Fibroblast of skin of left biceps (primary cell): ENCODE measurements around the gene ZFAND2B.

Source experiments
- DNase-seq, 2 experiments: peaks; one replicate each; pipeline ENCODE4 v3.0.0-alpha.2; 2013; ENCODE audit warnings: low read depth in 2 of 2

The ZFAND2B gene

DNA sequence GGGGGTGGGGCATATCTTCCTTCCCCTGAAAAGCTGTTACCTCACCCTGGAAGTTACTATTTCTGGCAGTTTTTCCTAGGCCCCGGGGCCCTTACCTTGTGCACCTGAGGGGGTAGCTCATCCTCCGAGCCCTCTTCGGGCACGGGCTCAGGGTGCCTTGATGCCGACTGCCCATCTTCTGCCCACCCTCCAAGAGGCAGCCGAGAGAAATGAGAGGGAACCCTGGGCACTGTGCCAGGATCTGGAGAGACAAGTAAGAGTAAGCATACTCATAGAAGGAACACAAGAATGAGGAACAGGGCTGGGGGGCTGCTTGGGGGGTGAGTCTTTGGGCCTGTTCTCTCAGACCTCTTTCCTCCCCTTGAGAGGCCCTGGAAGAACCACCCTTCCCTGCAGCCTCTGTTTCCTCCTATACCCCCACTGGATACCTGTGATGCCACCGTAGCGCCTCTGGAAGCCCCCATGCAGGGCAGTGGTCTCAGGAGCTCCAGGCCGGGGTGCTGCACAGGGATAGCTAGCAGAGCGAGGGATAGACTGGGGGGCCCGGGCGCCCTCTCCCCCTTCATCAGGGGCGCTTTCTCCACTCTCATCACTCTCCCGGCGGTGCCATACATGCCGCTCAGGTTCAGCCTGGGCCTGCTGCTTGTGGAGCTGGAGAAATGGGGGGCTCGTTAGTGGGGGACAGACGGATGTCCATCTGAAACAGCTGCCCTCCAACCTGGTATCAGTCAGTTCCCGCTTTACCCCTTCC lies 14.2 kb downstream of the ZFAND2B start:
- no peak for DNase-seq

DNA sequence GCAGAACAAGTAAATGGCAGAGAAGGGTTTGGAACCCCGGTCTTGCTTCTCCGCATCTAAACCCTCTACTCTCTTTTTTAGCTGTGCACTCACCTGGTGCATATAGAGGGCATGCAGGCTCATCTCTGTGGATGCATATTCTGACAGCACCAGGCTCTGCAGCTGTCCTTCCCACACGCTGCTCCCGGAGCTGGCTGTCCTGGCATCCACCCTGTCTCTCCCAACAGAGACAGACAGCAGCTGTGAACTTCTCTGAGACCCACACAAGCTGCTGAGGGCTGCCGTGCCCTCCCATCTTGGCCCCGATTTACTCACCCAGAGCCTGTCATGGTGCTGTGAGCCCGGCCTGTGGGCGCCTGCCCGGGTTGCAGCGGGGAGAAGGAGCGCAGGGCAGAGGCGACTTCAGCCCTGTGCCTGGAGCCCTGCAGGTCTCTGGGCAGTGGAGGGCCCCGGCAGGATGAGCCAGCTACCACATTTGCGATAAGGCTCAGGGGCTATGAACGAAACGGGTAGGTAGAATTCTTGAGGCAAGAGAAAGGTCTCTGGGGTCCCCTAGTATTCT lies 15.5 kb downstream of the ZFAND2B start:
- DNase-seq = no peak

DNA sequence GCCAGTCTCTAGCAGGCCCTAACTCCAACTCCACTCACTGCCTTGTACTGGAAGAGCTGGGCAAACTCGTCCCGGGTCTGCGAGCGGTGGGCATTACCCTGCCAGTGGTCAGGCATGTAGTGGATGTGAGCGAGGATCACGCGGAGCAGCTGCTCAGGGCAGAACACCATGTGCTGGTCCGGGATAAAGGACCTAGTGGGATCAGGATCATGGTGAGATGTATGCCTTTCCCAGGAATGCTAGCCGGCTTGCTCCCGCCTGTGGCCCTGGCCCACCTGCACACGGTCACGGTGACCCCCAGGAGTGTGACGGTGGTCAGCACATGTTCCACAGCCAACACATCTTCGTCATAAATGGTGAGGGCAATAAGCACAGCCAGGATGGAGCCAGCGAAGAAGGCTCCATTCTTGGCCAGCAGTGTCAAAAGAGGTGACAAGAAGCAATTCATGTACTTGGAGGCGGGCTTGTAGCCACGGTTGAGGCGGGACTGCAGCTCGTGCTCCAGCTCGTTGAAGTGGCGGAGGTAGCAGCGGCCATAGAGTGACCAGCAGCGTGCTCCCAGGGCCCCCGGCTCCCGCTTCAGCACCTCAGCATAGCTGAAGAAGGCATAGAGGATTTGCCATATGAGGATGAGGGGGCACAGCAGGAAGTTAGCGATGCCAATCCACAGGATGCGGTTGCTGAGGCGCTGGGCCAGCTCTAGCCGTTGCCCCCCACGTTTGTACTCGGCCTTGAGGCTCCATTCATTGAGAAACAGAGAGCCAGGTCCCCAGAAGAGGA lies 17.4 kb downstream of the ZFAND2B start:
- DNase-seq = no peak

GRCh38 chr2:219225350-219225749 lies 18.8 kb downstream of the ZFAND2B start:
- no peak for DNase-seq

DNA sequence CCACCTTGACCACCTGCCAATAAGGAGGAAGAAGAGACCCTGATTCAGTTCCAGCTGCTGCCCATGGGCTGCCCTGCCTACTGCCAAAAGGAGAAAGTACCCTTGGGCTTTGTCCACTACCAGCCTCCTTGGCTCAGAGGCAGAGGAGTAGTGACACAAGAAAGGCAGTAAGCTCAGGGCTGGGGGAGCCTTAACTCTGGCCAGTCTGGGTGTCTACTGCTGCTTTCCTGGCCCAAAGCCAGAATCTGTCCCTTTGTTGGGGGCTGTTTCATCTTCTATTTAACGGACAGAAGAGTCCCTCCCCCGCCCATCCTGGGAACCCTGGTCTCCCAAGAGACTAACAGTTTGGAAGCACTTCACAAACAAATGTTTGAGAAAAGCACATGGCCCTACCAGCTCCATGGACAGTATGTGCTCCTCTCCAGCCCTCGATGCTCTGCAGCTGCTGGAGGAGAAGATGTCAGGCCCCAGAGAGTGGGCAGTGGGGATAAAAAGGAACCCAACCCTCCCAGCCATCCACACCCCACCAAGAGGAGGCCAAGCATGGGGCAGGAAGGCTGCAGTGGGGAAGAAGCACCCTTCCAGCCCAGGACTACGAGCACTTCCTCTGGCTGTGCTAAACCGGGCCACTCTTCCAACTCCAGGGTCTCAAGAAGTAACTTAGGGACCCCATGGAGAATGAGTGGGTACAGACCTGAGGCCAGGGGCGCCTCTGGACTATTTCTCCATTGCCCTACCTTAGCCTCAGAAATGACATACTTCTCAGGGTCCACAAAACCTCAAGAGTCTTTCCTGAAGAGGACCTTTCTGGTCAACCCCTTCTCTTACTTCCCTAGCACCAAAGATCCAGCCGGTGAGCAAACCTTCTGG lies 21.7 kb downstream of the ZFAND2B start:
- DNase-seq = no peak

DNA sequence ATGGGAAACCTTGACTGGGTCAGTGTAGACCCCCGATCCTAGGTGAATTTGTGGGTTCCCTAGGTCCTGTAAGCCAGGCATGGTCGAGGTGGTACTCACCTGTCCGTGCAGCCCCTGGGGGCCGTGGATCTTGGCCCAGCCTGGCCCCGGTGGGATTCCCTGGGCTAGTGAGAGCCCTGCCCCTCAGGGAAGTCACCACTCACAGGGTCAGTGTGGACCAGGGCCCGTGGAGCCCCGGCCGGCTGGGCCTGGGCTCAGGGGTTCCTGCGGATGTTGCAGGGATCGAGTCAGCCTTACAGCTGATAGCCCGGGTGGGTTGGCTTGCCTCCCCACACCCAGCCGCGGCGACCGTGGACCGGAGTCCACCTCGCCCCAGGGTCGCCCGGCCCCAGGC lies 22.3 kb downstream of the ZFAND2B start:
- no peak for DNase-seq

- DNase-seq = peak; percentile 93 to 95
Measured at GRCh38 chr2:219229305-219230058, 22.9 kb downstream of the ZFAND2B start, which contains the start of the genes ANKZF1 and ATG9A. ANKZF1 (plus strand) TSS chr2:219229806; CDS start chr2:219230258, 452 bp downstream. ATG9A (minus strand) TSS chr2:219229636; CDS start chr2:219228024, 1,612 bp downstream.

DNA sequence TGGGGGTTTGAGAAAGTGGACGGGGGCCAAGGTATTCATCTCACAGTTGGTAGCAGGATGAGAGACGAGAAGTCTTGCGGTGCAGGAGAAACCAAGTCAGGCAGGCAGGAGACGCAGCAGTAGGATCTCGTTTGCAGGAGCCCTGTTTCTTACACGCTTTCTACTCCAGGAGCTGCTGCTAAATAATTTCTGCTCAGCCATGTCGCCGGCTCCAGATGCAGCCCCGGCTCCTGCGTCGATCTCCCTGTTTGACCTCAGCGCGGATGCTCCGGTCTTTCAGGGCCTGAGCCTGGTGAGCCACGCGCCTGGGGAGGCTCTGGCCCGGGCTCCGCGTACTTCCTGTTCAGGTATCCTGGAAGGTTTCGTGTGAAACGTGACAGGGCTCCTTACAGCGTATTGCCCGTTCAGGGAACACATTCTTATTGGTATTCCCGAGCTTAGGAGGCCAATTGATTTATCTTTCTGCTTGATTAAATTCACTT lies 23.5 kb downstream of the ZFAND2B start:
- no peak for DNase-seq

DNA sequence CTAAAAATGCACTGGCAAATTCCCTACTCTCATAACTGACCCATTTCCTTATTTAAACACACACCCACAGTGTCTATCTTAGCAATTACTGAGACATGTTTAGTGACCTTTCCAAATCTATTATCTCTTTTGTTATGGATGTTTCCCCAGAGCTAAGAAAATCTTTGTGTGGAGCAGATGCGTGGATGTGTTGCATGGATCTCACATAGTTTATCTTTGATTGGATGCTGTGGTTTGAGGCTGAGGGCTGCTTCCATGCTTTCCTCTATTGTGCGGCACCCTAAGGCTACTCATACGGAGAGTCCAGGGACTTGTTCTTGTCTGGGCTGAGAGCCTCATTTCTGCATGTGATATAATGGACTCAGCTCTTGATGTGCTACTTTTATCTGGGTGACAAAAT lies 27.7 kb downstream of the ZFAND2B start:
- no peak for DNase-seq

DNA sequence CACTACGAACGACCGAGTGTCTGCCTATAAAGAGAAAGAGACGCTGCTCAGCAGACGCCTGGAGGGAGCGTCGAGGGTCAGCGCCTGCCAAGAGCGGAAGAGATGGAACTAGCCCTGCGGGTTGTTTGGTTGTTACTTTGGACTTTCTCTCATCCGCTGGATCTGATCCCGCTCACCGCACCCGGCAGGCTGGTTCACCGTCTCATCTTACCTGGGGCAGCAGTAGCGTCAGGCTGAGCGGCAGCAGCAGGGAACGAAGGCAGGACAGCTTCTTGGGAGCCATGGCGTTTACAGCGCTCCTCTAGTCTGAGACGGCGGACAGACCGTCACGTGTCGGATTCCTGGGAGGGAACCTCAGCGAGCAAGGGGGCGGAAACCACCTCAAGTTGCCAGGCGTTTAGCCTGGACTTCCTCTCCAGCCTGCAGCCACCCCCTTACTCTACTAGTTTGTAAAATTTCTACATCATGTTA lies 36.7 kb downstream of the ZFAND2B start:
- no peak for DNase-seq

- no peak for DNase-seq
Measured at GRCh38 chr2:219244789-219245147, 38.2 kb downstream of the ZFAND2B start.

DNA sequence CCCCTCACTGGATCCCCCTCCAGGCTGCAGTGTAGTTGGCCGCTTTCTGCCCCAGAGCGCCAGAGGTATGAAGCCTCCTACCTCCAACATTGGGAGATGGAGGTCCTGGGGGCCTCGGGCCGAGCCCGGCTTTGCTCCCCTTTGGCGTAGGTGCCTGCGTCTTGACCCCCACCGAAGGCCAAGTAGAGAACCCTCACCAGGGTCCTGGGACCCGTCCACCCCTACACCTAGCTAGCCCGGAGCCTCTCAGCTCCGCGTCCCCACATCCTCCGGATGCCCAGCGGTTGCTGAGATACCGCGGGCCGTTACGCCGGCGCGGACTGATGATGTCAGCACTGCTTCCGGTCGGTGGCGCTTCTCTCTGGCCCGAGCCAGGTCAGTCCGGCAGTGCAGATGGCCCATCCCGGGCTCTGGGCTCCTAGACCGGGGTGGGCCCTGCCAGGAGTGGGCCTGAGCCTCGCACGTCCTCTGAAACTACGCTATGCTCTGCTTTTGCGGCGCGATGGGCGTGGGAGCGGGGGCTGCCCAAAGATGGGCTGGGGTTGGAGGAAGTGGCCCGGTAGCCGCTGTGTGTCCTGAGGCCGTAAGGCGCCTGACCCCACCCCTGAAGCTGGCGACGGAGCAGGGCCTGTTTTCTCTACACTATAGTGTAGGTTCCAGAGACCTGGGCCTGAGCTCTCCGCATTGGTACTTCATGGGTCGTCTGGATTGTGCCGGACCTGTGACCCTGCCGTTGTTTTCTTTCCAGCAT lies 38.7 kb downstream of the ZFAND2B start, which contains the start of the genes GLB1L and STK16:
Gene GLB1L (minus strand): TSS at position 297 of the 751 bp plus-strand sequence. CDS start 1,871 bp downstream, outside the sequence.
Gene STK16 (plus strand): TSS at position 332 of the 751 bp plus-strand sequence. CDS start 521 bp downstream, outside the sequence.
- DNase-seq = peak; percentile 72 to 73

DNA sequence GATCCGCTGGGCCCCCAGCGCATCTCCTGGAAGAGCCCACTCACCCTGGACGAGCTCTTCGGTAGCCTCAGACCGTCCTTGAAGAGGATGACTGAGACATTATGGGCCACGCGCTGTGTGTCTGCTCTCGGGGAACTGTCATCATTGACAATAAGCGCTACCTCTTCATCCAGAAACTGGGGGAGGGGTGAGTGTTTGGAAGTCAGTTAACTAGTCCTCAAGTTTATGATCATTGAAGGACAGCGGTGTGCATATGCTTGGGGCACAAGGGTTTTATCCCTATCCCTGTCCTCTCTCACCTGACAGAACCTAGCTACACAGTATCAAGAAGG lies 39.3 kb downstream of the ZFAND2B start:
- DNase-seq = no peak

DNA sequence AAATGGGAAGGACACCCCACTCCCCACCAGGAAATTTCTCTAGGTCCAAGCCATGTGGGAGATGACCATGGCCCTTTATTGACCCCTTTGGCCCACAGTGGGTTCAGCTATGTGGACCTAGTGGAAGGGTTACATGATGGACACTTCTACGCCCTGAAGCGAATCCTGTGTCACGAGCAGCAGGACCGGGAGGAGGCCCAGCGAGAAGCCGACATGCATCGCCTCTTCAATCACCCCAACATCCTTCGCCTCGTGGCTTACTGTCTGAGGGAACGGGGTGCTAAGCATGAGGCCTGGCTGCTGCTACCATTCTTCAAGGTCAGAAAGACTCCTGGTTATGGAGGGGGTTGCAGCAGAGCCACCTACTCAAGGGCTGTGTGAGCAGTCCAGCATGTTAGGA lies 40.0 kb downstream of the ZFAND2B start:
- no peak for DNase-seq

GRCh38 chr2:219247678-219248642 lies 41.4 kb downstream of the ZFAND2B start:
- no peak for DNase-seq

DNA sequence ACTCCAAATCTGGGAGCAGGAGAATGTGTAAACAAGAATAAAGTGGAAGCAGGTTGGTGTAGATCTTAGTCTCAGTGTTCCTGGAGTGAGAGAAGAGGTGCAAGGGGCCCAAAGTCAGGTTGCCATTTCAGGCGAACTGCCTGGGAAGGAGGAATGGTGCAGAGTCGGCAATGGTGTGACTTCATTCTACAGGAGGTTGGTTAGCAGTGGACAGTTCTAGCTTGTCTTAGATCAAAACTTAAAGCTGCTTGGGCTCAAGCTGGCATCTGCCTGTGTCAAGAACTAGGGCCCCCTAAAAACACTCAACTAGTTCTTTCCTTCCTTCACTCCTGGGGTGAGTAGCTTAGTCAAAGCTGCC lies 42.2 kb downstream of the ZFAND2B start:
- DNase-seq = no peak

DNA sequence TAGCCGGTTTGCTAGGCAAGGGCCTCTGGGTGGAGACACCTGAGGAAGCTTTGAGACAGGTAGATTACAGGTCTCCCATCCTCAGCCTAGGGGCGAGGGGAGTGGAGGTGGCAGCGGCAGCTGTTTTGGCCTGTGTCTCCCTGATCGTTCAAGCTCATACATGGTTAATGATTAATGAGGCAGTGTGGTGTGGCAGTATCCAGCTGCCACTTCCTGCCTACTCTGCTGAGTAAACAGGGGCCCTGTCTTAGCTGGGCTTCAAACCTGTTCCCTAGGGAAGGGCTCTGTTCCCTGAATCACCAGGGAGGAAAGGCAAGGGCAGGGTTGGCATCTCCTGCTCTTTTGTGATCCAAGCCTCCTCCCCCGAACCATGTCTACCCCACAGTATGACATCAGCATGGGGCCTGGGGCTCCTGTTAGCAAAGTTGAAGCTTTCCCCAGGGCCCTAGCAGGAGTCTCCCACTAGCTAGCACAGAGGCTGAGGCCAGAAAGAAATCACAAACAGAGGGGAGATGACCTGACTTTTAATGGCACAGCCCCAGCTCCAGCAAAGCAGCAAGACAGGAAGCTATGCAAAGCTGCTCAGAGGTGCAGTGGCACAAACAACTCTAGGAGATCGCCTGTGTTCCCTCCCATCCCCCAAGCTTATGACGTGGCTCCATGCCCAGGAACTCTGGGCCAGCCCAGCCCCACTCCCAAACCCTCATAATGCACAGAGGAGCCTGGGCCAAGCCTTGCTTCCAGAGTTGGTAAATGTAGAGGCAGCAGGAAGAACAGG lies 42.8 kb downstream of the ZFAND2B start:
- DNase-seq = peak in 1 of 2 experiments; percentile 33
